HCT116 (cell line): ENCODE data around the gene RBM33.

Source experiments
- CEBPB ChIP-seq: IDR thresholded peaks from 2 replicates; pipeline ENCODE4 v1.6.1; 2012; ENCODE audit warnings: low read depth
- EZH2 ChIP-seq: fragments of 200-600 bp; sonication (generic); IDR thresholded peaks from 2 replicates; pipeline ENCODE4 v1.6.1; 2017; ENCODE audit warnings: antibody characterized with exemption, mixed run types
- EZH2phosphoT487 ChIP-seq: fragments of 200-600 bp; IDR thresholded peaks from 2 replicates; pipeline ENCODE4 v1.6.1; 2018; ENCODE audit warnings: antibody characterized with exemption, borderline replicate concordance
- JUND ChIP-seq: IDR thresholded peaks from 2 replicates; pipeline ENCODE4 v1.6.1; 2012
- POLR2A ChIP-seq: IDR thresholded peaks from 2 replicates; pipeline ENCODE4 v1.7.0; 2011; ENCODE audit warnings: borderline replicate concordance; ENCODE audit not compliant: insufficient read depth, insufficient read length; ENCODE audit errors: extremely low read depth
- POLR2AphosphoS5 ChIP-seq: IDR thresholded peaks from 2 replicates; pipeline ENCODE4 v1.6.1; 2011; ENCODE audit warnings: mild to moderate bottlenecking, low read depth, low read length, moderate library complexity
- RAD21 ChIP-seq: IDR thresholded peaks from 2 replicates; pipeline ENCODE4 v1.6.1; 2012; ENCODE audit warnings: low read depth, mild to moderate bottlenecking
- ZNF274 ChIP-seq: fragments of 200-500 bp; sonication (Bioruptor generic); IDR thresholded peaks from 2 replicates; pipeline ENCODE4 v1.6.1; 2014; ENCODE audit warnings: mild to moderate bottlenecking, low read depth, low read length, inconsistent platforms
- TF ChIP-seq, protein P1 (sequence below), 3 experiments: fragments of 200-600 bp in 1 of 3; sonication (generic) in 1 of 3; IDR thresholded peaks in 2 of 3; conservative IDR thresholded peaks in 1 of 3; 2 replicates each; pipeline ENCODE4 v1.5.1; 2012 to 2017; ENCODE audit warnings: low read depth in 2 of 3, low read length in 2 of 3, antibody characterized with exemption in 1 of 3, borderline replicate concordance in 1 of 3, control low read depth in 1 of 3, mild to moderate bottlenecking in 1 of 3, mixed read lengths in 1 of 3, mixed run types in 1 of 3, moderate library complexity in 1 of 3; ENCODE audit not compliant: insufficient read depth in 1 of 3
- TF ChIP-seq, protein P2 (sequence below): IDR thresholded peaks from 2 replicates; pipeline ENCODE4 v1.6.1; 2012; ENCODE audit warnings: low read depth
- TF ChIP-seq, protein P3 (sequence below): IDR thresholded peaks from 2 replicates; pipeline ENCODE4 v1.6.1; 2012

DNA sequence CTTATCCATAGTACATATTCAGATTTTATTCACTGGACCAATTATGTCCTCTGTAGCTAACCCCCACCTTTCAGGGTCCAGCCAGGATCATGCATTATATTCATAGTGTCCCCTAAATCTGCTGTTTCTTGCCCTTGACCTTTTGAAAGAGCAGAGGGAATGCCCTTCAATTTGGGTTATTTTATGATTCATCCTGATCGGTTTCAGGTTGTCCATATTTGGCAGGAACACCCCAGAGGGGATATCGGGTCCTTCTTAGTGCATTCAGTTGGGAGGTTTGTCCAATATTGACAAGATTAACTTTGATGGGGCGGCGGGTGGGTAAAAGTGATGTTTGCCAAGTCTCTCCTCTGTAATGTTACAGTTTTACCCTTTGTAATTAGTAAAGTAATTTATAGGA, 106.9 kb downstream of the RBM33 start:
- TF ChIP-seq POLR2A (no peak), POLR2AphosphoS5 (no peak), JUND (no peak), ZNF274 (no peak), EZH2phosphoT487 (no peak), RAD21 (no peak), EZH2 (no peak), CEBPB (no peak)
- TF ChIP-seq, protein P1, sequence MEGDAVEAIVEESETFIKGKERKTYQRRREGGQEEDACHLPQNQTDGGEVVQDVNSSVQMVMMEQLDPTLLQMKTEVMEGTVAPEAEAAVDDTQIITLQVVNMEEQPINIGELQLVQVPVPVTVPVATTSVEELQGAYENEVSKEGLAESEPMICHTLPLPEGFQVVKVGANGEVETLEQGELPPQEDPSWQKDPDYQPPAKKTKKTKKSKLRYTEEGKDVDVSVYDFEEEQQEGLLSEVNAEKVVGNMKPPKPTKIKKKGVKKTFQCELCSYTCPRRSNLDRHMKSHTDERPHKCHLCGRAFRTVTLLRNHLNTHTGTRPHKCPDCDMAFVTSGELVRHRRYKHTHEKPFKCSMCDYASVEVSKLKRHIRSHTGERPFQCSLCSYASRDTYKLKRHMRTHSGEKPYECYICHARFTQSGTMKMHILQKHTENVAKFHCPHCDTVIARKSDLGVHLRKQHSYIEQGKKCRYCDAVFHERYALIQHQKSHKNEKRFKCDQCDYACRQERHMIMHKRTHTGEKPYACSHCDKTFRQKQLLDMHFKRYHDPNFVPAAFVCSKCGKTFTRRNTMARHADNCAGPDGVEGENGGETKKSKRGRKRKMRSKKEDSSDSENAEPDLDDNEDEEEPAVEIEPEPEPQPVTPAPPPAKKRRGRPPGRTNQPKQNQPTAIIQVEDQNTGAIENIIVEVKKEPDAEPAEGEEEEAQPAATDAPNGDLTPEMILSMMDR (IDR thresholded peaks at IDR 0.05 in 2 of 3, conservative IDR thresholded peaks at IDR 0.05 in 1 of 3; ENCODE audit: borderline replicate concordance in 1 of 3, insufficient read depth in 1 of 3, low read depth in 2 of 3, low read length in 2 of 3) = no peak
- TF ChIP-seq, protein P2, sequence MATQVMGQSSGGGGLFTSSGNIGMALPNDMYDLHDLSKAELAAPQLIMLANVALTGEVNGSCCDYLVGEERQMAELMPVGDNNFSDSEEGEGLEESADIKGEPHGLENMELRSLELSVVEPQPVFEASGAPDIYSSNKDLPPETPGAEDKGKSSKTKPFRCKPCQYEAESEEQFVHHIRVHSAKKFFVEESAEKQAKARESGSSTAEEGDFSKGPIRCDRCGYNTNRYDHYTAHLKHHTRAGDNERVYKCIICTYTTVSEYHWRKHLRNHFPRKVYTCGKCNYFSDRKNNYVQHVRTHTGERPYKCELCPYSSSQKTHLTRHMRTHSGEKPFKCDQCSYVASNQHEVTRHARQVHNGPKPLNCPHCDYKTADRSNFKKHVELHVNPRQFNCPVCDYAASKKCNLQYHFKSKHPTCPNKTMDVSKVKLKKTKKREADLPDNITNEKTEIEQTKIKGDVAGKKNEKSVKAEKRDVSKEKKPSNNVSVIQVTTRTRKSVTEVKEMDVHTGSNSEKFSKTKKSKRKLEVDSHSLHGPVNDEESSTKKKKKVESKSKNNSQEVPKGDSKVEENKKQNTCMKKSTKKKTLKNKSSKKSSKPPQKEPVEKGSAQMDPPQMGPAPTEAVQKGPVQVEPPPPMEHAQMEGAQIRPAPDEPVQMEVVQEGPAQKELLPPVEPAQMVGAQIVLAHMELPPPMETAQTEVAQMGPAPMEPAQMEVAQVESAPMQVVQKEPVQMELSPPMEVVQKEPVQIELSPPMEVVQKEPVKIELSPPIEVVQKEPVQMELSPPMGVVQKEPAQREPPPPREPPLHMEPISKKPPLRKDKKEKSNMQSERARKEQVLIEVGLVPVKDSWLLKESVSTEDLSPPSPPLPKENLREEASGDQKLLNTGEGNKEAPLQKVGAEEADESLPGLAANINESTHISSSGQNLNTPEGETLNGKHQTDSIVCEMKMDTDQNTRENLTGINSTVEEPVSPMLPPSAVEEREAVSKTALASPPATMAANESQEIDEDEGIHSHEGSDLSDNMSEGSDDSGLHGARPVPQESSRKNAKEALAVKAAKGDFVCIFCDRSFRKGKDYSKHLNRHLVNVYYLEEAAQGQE = no peak
- TF ChIP-seq, protein P3, sequence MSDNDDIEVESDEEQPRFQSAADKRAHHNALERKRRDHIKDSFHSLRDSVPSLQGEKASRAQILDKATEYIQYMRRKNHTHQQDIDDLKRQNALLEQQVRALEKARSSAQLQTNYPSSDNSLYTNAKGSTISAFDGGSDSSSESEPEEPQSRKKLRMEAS = no peak
